Breast epithelium (tissue), 4 donors: ENCODE data around the gene SMAD7. TPM values are rescaled to one million over a fixed set of nuclear protein-coding genes. Genes with fewer than 3 reads are reported as not detected.

Experiments used
- DNase-seq, 2 donors: peaks; one replicate each; pipeline ENCODE4 v3.0.0-alpha.2; 2019; ENCODE audit warnings: low spot score in 2 of 2
- H3K27ac ChIP-seq, 2 donors: fragments of 200-600 bp; sonication (generic) in 1 of 2; one replicate each; pipeline ENCODE4 v1.5.1; 2016 to 2019; ENCODE audit warnings: mild to moderate bottlenecking in 1 of 2
- H3K27me3 ChIP-seq, 2 donors: fragments of 200-600 bp; sonication (generic) in 1 of 2; one replicate each; pipeline versions ENCODE4 v1.5.1 to v1.6.0; 2017 to 2019; ENCODE audit warnings: control low read depth in 1 of 2, mild to moderate bottlenecking in 1 of 2
- H3K36me3 ChIP-seq: fragments of 200-600 bp; one replicate; pipeline ENCODE4 v1.5.1; 2019
- H3K4me1 ChIP-seq, 2 donors: fragments of 200-600 bp; sonication (generic); one replicate each; pipeline ENCODE4 v1.5.1; 2016 to 2019; ENCODE audit warnings: control low read depth in 1 of 2
- H3K4me3 ChIP-seq, 3 donors: fragments of 200-600 bp; sonication (generic); 1 replicate in 2 of 3; 2 replicates in 1 of 3; pipeline ENCODE4 v1.5.1; 2016 to 2019; ENCODE audit warnings: mild to moderate bottlenecking in 3 of 3, moderate library complexity in 2 of 3
- H3K9me3 ChIP-seq, 2 donors: fragments of 200-600 bp; sonication (generic) in 1 of 2; one replicate each; pipeline ENCODE4 v1.5.1; 2016 to 2019; ENCODE audit warnings: control low read depth in 1 of 2
- CTCF ChIP-seq, 3 donors: fragments of 450-650 bp; IDR thresholded peaks; one replicate each; pipeline ENCODE4 v1.5.1; 2016 to 2017; ENCODE audit warnings: antibody characterized with exemption in 3 of 3, mild to moderate bottlenecking in 3 of 3, moderate library complexity in 3 of 3
- POLR2A ChIP-seq: fragments of 450-650 bp; IDR thresholded peaks from one replicate; pipeline ENCODE4 v1.6.1; 2016; ENCODE audit warnings: antibody characterized with exemption, mild to moderate bottlenecking, moderate library complexity
- POLR2AphosphoS5 ChIP-seq, 3 donors: sonication (generic); formaldehyde crosslinking; IDR thresholded peaks; one replicate each; pipeline ENCODE4 v1.6.1; 2017; ENCODE audit warnings: antibody characterized with exemption in 3 of 3
- intact Hi-C: fragments of 100-400 bp; cut with DNase I; formaldehyde crosslinking; loops from one replicate; pipeline ENCODE4 v1.15.1; 2023; ENCODE audit warnings: low total_unique reads
- total RNA-seq, 3 donors: library from RNA; depleted of rRNA; stranded (reverse); fragments of >200 nt; gene quantifications; one replicate each; pipeline ENCODE4 v1.1.0, GENCODE V29; 2016

SMAD7 gene
- total RNA-seq, 3 donors from 2014 or later, result 17.4 to 21.2 (median 20.6) TPM

- H3K4me1 ChIP-seq, result no peaks in the 10 kb centered on the region
- TF ChIP-seq CTCF (IDR thresholded peaks at IDR 0.05), result no peak
- H3K27me3 ChIP-seq, result no peaks in the 10 kb centered on the region
- H3K9me3 ChIP-seq, result no peaks in the 10 kb centered on the region
- H3K36me3 ChIP-seq, result no peaks in the 10 kb centered on the region
- no peak overlapping the region for H3K27ac ChIP-seq
- intact Hi-C loops, result no loop called here
- DNase-seq, result no peak
- H3K4me3 ChIP-seq, result no peak overlapping the region
These were observed 16.8 kb upstream of the SMAD7 start for GRCh38 chr18:48967545-48967944.

- intact Hi-C loops, result no loop called here
- Histone ChIP-seq H3K9me3 (no peaks in the 10 kb centered on the region), H3K27me3 (no peaks in the 10 kb centered on the region), H3K27ac (no peak overlapping the region), H3K36me3 (no peaks in the 10 kb centered on the region), H3K4me3 (no peak overlapping the region), H3K4me1 (no peaks in the 10 kb centered on the region)
- DNase-seq, result no peak
- TF ChIP-seq CTCF (IDR thresholded peaks at IDR 0.05) (no peak), POLR2A (no peak), POLR2AphosphoS5 (IDR thresholded peaks at IDR 0.05) (no peak)
These were observed 15.8 kb upstream of the SMAD7 start for GRCh38 chr18:48966523-48966922.

- H3K27me3 ChIP-seq, result no peaks in the 10 kb centered on the region
- TF ChIP-seq CTCF (IDR thresholded peaks at IDR 0.05) (no peak), POLR2A (no peak), POLR2AphosphoS5 (IDR thresholded peaks at IDR 0.05) (no peak)
- H3K27ac ChIP-seq, result no peak overlapping the region
- H3K4me3 ChIP-seq, result no peak overlapping the region
- DNase-seq, result no peak
- H3K36me3 ChIP-seq, result no peaks in the 10 kb centered on the region
- H3K9me3 ChIP-seq, result no peaks in the 10 kb centered on the region
- no peaks in the 10 kb centered on the region for H3K4me1 ChIP-seq
- intact Hi-C loops, result no loop called here
These were observed 13.1 kb upstream of the SMAD7 start for GRCh38 chr18:48963586-48964470.

GRCh38 chr18:48962994-48963561 lies 12.3 kb upstream of the SMAD7 start:
- H3K4me3 ChIP-seq, result no peak overlapping the region
- no peaks in the 10 kb centered on the region for H3K9me3 ChIP-seq
- no peaks in the 10 kb centered on the region for H3K27me3 ChIP-seq
- DNase-seq, result no peak
- intact Hi-C loops, result no loop called here
- peak overlapping the region in 1 of 2 donors; percentile 19 for H3K27ac ChIP-seq
- no peaks in the 10 kb centered on the region for H3K4me1 ChIP-seq
- no peaks in the 10 kb centered on the region for H3K36me3 ChIP-seq
- TF ChIP-seq POLR2A (no peak), POLR2AphosphoS5 (IDR thresholded peaks at IDR 0.05) (no peak), CTCF (IDR thresholded peaks at IDR 0.05) (no peak)

GRCh38 chr18:48962252-48962993 lies 11.7 kb upstream of the SMAD7 start:
- Histone ChIP-seq H3K36me3 (no peaks in the 10 kb centered on the region), H3K27me3 (no peaks in the 10 kb centered on the region), H3K27ac (peak overlapping the region in 1 of 2 donors; percentile 19), H3K4me1 (no peaks in the 10 kb centered on the region), H3K4me3 (no peak overlapping the region), H3K9me3 (no peaks in the 10 kb centered on the region)
- intact Hi-C loops, result no loop called here
- TF ChIP-seq CTCF (IDR thresholded peaks at IDR 0.05) (no peak), POLR2A (no peak), POLR2AphosphoS5 (IDR thresholded peaks at IDR 0.05) (no peak)
- DNase-seq, result no peak
